Neural progenitor cell (in vitro differentiated cells): ENCODE results near the gene AMBRA1.

ENCODE experiments used
- CTCF ChIP-seq: fragments of 200-600 bp; sonication (generic); IDR thresholded peaks from 2 replicates; pipeline ENCODE4 v1.5.1; 2017; ENCODE audit warnings: antibody characterized with exemption, mild to moderate bottlenecking
- EZH2phosphoT487 ChIP-seq: fragments of 200-600 bp; sonication (generic); IDR thresholded peaks from 2 replicates; pipeline ENCODE4 v1.6.1; 2017; ENCODE audit warnings: antibody characterized with exemption

- TF ChIP-seq CTCF: no peak
- no peak for TF ChIP-seq EZH2phosphoT487
Observed at GRCh38 chr11:46458491-46458890, 135.3 kb downstream of the AMBRA1 start.
